Fibroblast of lung (primary cell): ENCODE measurements around the gene PSEN1.

ENCODE experiments used
- EZH2 ChIP-seq: IDR thresholded peaks from 2 replicates; pipeline ENCODE4 v1.5.1; 2012; ENCODE audit warnings: low read length, control low read depth, mild to moderate bottlenecking; ENCODE audit errors: missing control alignments
- TF ChIP-seq, protein P1 (sequence below), 2 donors: IDR thresholded peaks in 1 of 2; conservative IDR thresholded peaks in 1 of 2; 1 replicate in 1 of 2; 2 replicates in 1 of 2; pipeline ENCODE4 v1.5.1; 2011 to 2012; ENCODE audit warnings: low read length in 2 of 2, control low read depth in 1 of 2, inconsistent platforms in 1 of 2, low read depth in 1 of 2, mild to moderate bottlenecking in 1 of 2

DNA sequence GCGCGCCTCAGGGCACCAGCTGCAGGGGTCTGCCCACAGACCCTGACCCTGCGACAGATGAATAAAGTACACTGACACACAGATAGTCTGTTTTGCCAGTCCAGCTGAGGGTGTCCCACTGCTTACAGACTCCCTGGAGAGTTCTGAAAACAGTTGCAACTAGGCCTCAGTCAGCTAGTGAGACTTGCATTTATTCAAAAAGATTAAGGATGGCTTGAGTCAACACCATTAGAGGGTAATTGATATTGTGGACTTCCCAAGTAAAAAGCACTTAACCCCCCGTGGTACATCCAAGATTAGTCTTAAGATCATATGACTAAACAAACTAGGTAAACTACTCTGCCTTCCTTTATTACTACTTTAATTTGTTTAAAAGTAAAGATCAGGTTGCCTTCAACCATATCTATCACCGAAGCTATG lies 11.1 kb upstream of the PSEN1 start:
- TF ChIP-seq, protein P1, sequence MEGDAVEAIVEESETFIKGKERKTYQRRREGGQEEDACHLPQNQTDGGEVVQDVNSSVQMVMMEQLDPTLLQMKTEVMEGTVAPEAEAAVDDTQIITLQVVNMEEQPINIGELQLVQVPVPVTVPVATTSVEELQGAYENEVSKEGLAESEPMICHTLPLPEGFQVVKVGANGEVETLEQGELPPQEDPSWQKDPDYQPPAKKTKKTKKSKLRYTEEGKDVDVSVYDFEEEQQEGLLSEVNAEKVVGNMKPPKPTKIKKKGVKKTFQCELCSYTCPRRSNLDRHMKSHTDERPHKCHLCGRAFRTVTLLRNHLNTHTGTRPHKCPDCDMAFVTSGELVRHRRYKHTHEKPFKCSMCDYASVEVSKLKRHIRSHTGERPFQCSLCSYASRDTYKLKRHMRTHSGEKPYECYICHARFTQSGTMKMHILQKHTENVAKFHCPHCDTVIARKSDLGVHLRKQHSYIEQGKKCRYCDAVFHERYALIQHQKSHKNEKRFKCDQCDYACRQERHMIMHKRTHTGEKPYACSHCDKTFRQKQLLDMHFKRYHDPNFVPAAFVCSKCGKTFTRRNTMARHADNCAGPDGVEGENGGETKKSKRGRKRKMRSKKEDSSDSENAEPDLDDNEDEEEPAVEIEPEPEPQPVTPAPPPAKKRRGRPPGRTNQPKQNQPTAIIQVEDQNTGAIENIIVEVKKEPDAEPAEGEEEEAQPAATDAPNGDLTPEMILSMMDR (conservative IDR thresholded peaks at IDR 0.05 in 1 of 2, IDR thresholded peaks at IDR 0.05 in 1 of 2; ENCODE audit: low read depth in 1 of 2, low read length in 2 of 2), result no peak
- TF ChIP-seq EZH2, result no peak
